Neutrophil (primary cell): ENCODE measurements around the gene AATK.

ENCODE experiments used
- H3K27ac ChIP-seq: fragments of 200-600 bp; sonication (generic); 2 replicates; pipeline ENCODE4 v1.5.1; 2016; ENCODE audit warnings: mild to moderate bottlenecking, moderate library complexity
- H3K27me3 ChIP-seq: fragments of 200-600 bp; sonication (generic); 2 replicates; pipeline ENCODE4 v1.6.0; 2016; ENCODE audit warnings: mild to moderate bottlenecking
- H3K36me3 ChIP-seq: fragments of 200-600 bp; sonication (generic); 2 replicates; pipeline ENCODE4 v1.5.1; 2017
- H3K4me1 ChIP-seq, 2 experiments: fragments of 200-600 bp in 1 of 2; sonication (generic) in 1 of 2; 1 replicate in 1 of 2; 2 replicates in 1 of 2; pipeline versions ENCODE4 v1.5.1 to v1.6.1; 2013 to 2016; ENCODE audit warnings: low read depth in 1 of 2, low read length in 1 of 2, mild to moderate bottlenecking in 1 of 2, moderate library complexity in 1 of 2; ENCODE audit not compliant: control insufficient read depth in 1 of 2, insufficient read depth in 1 of 2
- H3K4me3 ChIP-seq, 2 experiments: fragments of 200-600 bp in 1 of 2; sonication (generic) in 1 of 2; 1 replicate in 1 of 2; 2 replicates in 1 of 2; pipeline ENCODE4 v1.5.1; 2013 to 2016; ENCODE audit warnings: low read depth in 1 of 2, low read length in 1 of 2, mild to moderate bottlenecking in 1 of 2, moderate library complexity in 1 of 2
- H3K9me3 ChIP-seq: fragments of 200-600 bp; sonication (generic); 2 replicates; pipeline ENCODE4 v1.5.1; 2016
- TF ChIP-seq, protein P1 (sequence below): fragments of 200-600 bp; sonication (generic); IDR thresholded peaks from 2 replicates; pipeline ENCODE4 v1.5.1; 2016; ENCODE audit warnings: antibody characterized with exemption

AATK gene, protein sequence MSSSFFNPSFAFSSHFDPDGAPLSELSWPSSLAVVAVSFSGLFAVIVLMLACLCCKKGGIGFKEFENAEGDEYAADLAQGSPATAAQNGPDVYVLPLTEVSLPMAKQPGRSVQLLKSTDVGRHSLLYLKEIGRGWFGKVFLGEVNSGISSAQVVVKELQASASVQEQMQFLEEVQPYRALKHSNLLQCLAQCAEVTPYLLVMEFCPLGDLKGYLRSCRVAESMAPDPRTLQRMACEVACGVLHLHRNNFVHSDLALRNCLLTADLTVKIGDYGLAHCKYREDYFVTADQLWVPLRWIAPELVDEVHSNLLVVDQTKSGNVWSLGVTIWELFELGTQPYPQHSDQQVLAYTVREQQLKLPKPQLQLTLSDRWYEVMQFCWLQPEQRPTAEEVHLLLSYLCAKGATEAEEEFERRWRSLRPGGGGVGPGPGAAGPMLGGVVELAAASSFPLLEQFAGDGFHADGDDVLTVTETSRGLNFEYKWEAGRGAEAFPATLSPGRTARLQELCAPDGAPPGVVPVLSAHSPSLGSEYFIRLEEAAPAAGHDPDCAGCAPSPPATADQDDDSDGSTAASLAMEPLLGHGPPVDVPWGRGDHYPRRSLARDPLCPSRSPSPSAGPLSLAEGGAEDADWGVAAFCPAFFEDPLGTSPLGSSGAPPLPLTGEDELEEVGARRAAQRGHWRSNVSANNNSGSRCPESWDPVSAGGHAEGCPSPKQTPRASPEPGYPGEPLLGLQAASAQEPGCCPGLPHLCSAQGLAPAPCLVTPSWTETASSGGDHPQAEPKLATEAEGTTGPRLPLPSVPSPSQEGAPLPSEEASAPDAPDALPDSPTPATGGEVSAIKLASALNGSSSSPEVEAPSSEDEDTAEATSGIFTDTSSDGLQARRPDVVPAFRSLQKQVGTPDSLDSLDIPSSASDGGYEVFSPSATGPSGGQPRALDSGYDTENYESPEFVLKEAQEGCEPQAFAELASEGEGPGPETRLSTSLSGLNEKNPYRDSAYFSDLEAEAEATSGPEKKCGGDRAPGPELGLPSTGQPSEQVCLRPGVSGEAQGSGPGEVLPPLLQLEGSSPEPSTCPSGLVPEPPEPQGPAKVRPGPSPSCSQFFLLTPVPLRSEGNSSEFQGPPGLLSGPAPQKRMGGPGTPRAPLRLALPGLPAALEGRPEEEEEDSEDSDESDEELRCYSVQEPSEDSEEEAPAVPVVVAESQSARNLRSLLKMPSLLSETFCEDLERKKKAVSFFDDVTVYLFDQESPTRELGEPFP (N-terminal part only)

DNA sequence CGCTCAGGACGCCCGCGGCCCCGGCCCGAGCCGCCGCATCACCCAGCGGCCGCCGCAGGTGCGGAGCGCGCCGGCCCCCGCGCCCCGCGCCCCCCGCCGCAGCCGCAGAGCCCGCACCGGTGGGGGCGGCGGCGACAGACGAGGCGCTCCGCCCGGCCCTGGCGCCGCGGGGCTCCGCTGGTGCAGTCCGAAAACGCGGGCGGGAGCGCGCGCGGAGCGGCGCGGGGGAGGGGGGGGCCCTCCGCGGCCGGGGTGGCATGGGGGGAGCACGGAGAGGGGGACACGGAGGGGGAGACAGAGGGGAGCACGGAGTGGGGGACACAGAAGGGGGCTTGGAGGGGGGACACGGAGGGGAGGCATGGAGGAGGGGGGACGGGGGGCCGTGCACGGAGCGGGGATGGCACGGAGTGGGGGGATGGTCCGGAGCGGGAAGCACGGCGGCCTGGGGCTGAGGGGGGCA, at the start of gene AATK:
AATK (minus strand) TSS at position 189 of the 460 bp plus-strand sequence. CDS start 229 bp downstream, outside the sequence.
- H3K27ac ChIP-seq = no peak within 1 kb of the TSS
- peaks cover 54% of the 10 kb centered on the region for H3K27me3 ChIP-seq
- peak within 1 kb of the TSS; percentile 32 to 55 for H3K4me3 ChIP-seq
- no peaks in the 10 kb centered on the region for H3K9me3 ChIP-seq
- H3K4me1 ChIP-seq = peaks cover 7 to 15% of the 10 kb centered on the region in 2 experiments
- H3K36me3 ChIP-seq = no peaks in the 10 kb centered on the region
- TF ChIP-seq, protein P1, sequence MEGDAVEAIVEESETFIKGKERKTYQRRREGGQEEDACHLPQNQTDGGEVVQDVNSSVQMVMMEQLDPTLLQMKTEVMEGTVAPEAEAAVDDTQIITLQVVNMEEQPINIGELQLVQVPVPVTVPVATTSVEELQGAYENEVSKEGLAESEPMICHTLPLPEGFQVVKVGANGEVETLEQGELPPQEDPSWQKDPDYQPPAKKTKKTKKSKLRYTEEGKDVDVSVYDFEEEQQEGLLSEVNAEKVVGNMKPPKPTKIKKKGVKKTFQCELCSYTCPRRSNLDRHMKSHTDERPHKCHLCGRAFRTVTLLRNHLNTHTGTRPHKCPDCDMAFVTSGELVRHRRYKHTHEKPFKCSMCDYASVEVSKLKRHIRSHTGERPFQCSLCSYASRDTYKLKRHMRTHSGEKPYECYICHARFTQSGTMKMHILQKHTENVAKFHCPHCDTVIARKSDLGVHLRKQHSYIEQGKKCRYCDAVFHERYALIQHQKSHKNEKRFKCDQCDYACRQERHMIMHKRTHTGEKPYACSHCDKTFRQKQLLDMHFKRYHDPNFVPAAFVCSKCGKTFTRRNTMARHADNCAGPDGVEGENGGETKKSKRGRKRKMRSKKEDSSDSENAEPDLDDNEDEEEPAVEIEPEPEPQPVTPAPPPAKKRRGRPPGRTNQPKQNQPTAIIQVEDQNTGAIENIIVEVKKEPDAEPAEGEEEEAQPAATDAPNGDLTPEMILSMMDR = no peak

DNA sequence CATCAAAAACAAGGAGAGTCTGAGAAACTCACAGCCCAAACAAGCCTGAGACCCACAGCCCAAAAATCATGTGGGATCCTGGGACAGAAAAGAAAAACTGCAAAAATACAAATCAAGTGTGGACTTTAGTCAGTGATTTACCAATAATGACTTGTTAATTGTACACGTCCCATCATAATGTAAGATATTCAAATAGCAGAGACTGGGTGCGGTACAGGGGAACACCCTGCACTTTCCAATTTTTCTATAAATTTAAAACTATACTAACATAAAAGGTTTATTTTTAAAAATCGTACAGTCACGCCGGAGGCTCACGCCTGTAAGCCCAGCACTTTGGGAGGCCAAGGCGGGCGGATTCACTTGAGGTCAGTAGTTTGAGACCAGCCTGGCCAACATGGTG, 48.0 kb upstream of the AATK start:
- H3K27ac ChIP-seq = no peak overlapping the region
- no peaks in the 10 kb centered on the region for H3K9me3 ChIP-seq
- no peaks in the 10 kb centered on the region for H3K27me3 ChIP-seq
- no peaks in the 10 kb centered on the region for H3K4me1 ChIP-seq
- H3K4me3 ChIP-seq = no peak overlapping the region
- no peaks in the 10 kb centered on the region for H3K36me3 ChIP-seq
- TF ChIP-seq, protein P1 = no peak

DNA sequence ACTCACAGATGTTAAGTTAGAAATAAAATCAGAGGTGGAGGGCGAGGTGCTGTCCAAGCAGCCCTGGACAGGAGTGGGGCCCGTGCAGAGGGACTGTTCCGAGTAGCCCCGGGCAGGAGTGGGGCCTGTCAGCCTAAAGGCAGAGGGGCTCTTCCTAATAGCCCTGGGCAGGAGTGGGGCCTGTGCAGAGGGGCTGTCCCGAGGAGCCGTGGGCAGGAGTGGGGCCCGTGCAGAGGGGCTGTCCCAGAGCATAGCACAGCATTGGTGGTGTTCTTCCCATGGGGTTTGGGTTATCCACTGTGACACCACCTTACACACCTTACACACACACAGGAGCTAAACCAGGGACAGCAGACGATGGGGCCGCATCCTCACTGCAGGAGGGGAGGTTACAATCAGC, 46.3 kb upstream of the AATK start:
- H3K27ac ChIP-seq = no peak overlapping the region
- no peaks in the 10 kb centered on the region for H3K27me3 ChIP-seq
- no peaks in the 10 kb centered on the region for H3K9me3 ChIP-seq
- H3K4me3 ChIP-seq = no peak overlapping the region
- H3K36me3 ChIP-seq = no peaks in the 10 kb centered on the region
- no peaks in the 10 kb centered on the region for H3K4me1 ChIP-seq
- TF ChIP-seq, protein P1 = no peak

DNA sequence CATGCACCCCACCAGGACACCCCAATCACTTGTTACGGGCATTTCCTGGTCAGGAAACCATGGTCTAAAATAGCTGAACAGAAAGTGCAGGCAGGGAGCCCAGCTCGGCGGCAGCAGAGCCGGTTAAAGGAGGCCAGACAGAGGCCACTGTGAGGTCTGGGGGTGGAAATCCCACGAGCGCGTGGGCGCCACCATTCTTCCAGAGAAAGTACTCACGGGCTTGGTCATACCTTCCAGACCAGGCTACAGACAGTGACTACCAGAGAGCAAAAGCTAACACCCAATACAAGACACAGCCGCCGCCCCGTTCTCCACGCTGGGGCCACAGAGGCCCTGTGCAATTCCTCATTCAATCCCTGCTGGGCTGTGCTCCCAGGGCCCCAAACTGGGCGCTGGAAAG, 44.8 kb upstream of the AATK start:
- TF ChIP-seq, protein P1 = no peak
- Histone ChIP-seq H3K4me1 (no peaks in the 10 kb centered on the region), H3K27ac (no peak overlapping the region), H3K27me3 (no peaks in the 10 kb centered on the region), H3K36me3 (no peaks in the 10 kb centered on the region), H3K4me3 (no peak overlapping the region), H3K9me3 (no peaks in the 10 kb centered on the region)

DNA sequence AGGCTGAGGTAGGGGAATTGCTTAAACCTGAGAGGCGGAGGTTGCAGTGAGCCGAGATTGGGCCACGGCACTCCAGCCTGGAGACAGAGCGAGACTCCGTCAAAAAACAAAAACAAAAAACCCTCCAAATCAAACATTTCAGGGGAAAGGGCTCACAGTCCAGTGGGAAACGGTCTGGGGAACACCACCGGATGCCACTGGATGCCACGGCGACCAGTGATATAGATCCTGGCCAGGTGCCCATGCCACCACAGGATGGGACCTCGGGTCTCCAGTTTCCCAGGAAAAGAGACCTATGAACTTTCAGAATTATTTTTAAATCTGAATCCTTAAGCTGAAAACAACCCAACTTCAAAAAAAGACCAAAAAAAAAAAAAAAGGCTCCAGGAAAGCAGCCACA, 44.4 kb upstream of the AATK start:
- Histone ChIP-seq H3K9me3 (no peaks in the 10 kb centered on the region), H3K4me1 (no peaks in the 10 kb centered on the region), H3K36me3 (no peaks in the 10 kb centered on the region), H3K27me3 (no peaks in the 10 kb centered on the region), H3K4me3 (no peak overlapping the region), H3K27ac (no peak overlapping the region)
- TF ChIP-seq, protein P1 = no peak
